Tibial nerve (tissue), 4 donors: Measurements from ENCODE around the gene CMSS1.

Source experiments
- EP300 ChIP-seq, 2 donors: sonication (generic); formaldehyde crosslinking; IDR thresholded peaks; one replicate each; pipeline ENCODE4 v1.6.1; 2017; ENCODE audit warnings: antibody characterized with exemption in 2 of 2, mild to moderate bottlenecking in 1 of 2
- POLR2A ChIP-seq, 2 donors: fragments of 450-650 bp; IDR thresholded peaks; one replicate each; pipeline ENCODE4 v1.6.1; 2017; ENCODE audit warnings: antibody characterized with exemption in 2 of 2, mild to moderate bottlenecking in 2 of 2, moderate library complexity in 2 of 2
- TF ChIP-seq, protein P1 (sequence below), 5 experiments: fragments of 200-600 bp in 3 of 5; fragments of 450-650 bp in 2 of 5; sonication (generic) in 3 of 5; IDR thresholded peaks; one replicate each; pipeline ENCODE4 v1.5.1; 2016 to 2019; ENCODE audit warnings: antibody characterized with exemption in 5 of 5, mild to moderate bottlenecking in 3 of 5, moderate library complexity in 2 of 5

DNA sequence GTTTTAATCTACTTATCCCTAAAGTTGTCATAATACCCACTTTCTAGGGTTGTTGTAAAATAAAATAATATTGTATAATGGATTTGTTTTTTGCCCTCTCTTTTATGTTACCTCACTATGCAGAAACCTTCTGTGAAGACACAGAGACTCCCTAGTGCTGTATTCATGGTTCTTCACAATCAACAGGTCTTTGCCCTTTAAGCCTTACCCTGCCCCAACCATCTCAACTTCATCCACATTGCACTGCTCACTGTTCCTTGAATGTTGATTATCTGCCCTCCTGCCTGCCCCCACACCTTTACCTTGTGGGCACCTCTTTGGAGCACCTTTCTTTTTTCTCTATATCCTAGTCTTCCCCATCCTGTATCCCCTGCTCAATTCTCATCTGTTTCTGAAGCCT lies 21.1 kb downstream of the CMSS1 start:
- TF ChIP-seq, protein P1, sequence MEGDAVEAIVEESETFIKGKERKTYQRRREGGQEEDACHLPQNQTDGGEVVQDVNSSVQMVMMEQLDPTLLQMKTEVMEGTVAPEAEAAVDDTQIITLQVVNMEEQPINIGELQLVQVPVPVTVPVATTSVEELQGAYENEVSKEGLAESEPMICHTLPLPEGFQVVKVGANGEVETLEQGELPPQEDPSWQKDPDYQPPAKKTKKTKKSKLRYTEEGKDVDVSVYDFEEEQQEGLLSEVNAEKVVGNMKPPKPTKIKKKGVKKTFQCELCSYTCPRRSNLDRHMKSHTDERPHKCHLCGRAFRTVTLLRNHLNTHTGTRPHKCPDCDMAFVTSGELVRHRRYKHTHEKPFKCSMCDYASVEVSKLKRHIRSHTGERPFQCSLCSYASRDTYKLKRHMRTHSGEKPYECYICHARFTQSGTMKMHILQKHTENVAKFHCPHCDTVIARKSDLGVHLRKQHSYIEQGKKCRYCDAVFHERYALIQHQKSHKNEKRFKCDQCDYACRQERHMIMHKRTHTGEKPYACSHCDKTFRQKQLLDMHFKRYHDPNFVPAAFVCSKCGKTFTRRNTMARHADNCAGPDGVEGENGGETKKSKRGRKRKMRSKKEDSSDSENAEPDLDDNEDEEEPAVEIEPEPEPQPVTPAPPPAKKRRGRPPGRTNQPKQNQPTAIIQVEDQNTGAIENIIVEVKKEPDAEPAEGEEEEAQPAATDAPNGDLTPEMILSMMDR (IDR thresholded peaks at IDR 0.05), result no peak
- TF ChIP-seq EP300 (IDR thresholded peaks at IDR 0.05), result no peak
- TF ChIP-seq POLR2A (IDR thresholded peaks at IDR 0.05), result no peak
